Umbilical cord (tissue), 2 donors: ENCODE measurements around the gene TFPT. TPM values are rescaled to one million over a fixed set of nuclear protein-coding genes. Genes with fewer than 3 reads are reported as not detected.

ENCODE experiments used
- DNase-seq: peaks from one replicate; pipeline ENCODE4 v3.0.0-alpha.2; 2015; ENCODE audit warnings: low spot score
- total RNA-seq: library from RNA; depleted of rRNA; stranded (reverse); fragments of >200 nt; gene quantifications from one replicate; pipeline ENCODE4 v1.2.3, GENCODE V29; 2014; ENCODE audit warnings: low replicate concordance; ENCODE audit not compliant: insufficient read depth

The TFPT gene, protein sequence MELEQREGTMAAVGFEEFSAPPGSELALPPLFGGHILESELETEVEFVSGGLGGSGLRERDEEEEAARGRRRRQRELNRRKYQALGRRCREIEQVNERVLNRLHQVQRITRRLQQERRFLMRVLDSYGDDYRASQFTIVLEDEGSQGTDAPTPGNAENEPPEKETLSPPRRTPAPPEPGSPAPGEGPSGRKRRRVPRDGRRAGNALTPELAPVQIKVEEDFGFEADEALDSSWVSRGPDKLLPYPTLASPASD
- total RNA-seq = 18.8 TPM

DNA sequence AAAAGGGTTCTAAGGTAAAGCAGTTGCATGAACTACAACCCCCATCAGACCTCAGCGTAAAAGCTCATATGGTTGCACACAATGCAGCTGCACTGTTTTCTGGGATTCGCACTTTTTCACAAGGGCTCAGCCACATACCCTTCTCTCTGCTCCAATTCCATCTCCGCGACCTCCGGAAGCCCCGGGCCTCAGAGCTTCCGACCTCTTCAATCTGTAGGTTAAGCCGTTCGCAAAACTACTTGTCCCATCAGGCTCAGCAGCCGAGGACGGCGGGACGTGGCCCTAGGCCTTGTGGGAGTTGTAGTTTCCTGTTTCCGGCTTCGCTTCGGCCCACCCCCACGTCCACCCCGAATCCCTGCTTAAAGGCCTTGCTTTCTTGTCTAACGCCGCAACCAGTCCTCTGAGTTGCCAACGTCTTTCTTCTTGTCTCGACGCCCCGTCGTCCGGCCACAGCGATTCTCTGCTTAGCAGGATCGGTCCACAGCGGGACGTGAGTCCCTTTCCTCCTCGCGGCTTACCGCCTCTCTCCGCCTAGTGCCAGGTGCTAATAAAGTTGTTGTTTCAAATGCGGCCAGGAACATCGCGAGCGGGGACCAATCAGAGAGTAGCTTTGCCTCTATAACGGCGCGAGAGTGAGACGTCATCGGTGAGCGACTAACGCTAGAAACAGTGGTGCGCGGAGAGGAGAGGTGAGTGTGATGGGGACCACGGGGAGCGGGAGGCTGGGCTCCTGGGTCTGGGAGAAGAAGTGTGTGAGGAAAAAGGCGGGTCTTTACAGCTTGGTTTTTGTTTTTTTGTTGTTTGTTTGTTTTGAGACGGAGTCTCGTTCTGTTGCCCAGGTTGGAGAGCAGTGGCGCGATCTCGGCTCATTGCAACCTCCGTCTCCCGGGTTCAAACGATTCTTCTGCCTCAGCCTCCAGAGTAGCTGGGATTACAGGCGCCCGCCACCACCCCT lies at the start of gene TFPT, which contains the start of gene PRPF31:
TSS of gene TFPT (minus strand) at position 549 of the 955 bp plus-strand sequence. CDS start at position 161, 388 bp downstream.
TSS of gene PRPF31 (plus strand) at position 646 of the 955 bp plus-strand sequence. CDS start 2,525 bp downstream, outside the sequence.
- peak; percentile 99 for DNase-seq

- no peak for DNase-seq
Observed at GRCh38 chr19:54165222-54165621, 49.8 kb upstream of the TFPT start.

DNA sequence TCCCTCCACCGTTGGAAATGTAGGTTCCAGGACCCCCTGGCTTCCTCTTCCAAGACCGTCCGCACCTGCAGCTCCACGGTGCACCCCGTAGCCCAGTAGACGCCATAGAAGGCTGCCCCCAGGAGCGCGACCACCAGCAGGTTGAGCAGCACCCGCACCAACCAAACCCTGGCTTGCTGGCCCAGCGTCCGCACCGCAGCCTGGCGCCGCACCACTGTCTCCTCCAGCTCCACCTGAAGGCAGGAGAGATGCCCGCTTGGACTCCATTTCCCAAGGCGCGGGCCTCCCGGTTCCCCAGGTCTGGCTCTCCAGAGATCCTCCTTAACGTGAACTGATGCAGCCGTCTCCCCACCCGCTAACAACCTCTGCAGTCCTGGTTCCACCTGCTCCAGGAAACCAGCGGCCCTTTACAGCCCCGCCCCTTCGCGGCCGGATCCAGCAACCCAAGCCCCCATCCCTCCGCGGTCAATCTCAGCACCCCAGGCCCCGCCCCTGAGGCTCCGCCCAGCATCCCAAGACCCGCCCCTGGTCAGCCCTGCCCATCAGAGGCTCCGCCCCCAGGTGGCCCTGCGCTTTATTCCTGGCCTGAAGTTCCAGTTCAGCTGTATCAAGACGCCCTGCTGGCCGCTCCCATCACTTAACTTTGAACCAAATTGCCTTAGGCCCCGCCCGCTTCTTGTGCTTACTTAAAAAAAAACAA lies 49.1 kb upstream of the TFPT start:
- no peak for DNase-seq

GRCh38 chr19:54162884-54163283 lies 47.4 kb upstream of the TFPT start:
- DNase-seq = no peak

GRCh38 chr19:54162241-54162805 lies 46.9 kb upstream of the TFPT start:
- DNase-seq = peak; percentile 58

- no peak for DNase-seq
Observed at GRCh38 chr19:54160854-54161253, 45.4 kb upstream of the TFPT start.

DNA sequence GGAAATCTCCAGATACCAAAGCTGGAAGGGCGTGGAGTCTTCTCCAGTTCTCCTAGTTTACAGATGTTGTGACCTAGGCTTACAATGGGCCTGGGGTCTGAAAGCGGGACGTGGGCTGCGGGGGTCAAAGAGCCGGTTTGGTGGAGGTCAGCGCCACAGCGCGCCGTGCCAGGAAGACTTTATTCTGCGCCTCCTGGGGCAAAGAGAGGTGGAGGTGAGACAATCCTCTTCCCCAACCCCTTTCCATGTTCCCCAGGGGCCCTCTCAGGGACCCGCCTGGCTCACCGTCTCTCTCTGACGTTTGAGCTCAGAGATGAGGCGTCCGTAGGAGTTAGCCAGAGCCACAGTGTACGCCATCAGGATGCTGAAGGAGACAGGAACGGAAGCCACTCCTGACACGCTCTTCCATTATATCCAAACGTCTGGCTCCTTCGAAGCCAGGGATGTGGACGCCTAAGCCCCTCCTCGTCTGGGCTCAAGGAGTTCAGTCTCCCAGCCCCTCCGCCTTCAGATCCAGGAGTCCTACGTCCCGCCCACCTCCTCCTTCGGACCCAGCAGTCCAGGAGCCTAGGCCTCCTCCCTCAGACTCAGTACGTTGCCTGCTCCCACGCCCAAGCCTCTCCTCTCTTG lies 44.8 kb upstream of the TFPT start:
- peak; percentile 51 for DNase-seq

DNA sequence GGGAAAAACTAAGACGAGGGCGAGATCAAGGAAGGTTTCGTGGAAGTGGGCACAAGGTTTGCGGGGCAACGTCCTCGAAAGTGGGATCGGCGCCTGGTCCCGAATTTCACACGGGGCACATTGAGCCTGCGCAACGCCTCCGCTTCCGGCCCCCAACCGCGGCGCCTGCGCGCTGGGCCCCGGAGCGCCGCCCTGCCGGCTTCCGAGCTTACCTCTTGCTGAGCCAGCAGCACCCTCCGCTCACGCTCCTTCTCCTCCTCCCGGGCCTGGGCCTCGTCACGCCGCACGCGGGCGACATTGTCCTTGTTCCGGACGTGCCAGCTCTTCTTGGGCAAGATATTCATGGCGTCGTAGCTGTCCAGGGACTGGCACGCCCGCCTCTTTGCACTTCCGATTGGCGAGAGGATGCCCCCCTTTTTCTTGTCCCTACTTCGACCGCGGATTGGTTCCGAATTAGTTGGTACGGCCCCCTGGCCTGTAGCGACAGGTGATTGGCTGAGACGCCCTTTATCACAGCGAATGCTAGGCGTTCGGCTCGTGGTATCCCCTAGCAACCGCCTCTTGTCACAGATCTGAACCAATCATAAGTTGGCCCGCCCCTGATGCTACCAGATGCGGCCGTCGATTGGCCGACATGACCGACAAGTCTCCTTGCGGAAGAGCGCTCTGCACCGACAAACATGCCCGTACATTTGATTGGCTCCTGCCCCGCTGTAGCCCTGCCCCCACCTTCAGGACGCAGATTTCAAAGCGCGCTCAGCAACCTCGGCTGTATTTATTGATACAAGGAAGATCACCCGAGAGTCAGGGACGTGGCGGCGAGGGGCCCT lies 44.1 kb upstream of the TFPT start, which contains the start of gene LENG1:
TSS of gene LENG1 (minus strand) at position 370 of the 830 bp plus-strand sequence. CDS start at position 344, 26 bp downstream.
- DNase-seq = peak; percentile 100

DNA sequence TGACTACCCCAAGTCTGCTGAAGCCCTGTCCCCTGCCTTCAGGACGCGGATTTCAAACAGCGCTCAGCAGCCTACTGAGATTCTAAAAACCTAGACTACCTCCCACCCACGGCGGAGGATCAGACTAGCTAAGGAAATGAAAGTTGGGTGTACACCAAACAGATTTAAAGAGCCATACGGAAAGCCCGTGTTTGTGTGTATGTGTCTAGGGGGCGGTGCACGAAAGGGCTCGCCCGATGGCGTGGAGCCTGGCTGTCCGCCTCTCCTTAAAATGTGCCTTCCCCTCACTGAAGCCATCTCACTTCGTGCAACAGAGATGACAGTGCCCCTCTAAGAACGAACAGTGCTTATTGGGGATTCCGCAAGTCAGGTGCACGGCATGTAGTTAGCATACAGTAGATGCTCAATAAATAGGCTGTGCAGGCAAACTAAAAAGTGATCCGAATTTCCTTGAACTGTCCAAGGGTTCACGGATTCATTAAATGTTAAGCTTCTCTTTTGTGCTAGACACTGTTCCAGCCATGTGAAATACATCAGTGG lies 43.4 kb upstream of the TFPT start:
- DNase-seq = peak; percentile 18

GRCh38 chr19:54156953-54157352 lies 41.5 kb upstream of the TFPT start:
- DNase-seq = peak; percentile 79

DNA sequence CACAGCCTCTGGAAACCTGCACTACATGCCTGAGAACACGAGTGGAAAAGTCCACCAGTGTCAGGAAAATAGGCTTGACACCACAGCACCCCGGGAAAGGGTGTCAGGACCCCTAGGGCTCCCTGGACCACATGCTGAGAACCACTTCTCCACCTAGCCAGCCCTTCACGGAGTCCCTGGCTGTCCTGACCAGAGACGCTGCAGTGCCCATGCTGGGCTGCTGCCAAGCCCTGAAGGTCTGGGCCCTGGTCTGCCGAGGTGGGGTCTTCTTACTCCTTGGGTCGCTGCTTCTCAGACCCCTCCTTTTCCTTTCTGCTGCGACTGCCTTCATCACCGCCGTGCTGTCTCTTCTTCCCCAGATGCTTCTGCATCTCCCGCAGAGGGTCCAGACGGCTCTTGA lies 41.0 kb upstream of the TFPT start:
- no peak for DNase-seq

GRCh38 chr19:54155694-54156093 lies 40.2 kb upstream of the TFPT start:
- DNase-seq = no peak

DNA sequence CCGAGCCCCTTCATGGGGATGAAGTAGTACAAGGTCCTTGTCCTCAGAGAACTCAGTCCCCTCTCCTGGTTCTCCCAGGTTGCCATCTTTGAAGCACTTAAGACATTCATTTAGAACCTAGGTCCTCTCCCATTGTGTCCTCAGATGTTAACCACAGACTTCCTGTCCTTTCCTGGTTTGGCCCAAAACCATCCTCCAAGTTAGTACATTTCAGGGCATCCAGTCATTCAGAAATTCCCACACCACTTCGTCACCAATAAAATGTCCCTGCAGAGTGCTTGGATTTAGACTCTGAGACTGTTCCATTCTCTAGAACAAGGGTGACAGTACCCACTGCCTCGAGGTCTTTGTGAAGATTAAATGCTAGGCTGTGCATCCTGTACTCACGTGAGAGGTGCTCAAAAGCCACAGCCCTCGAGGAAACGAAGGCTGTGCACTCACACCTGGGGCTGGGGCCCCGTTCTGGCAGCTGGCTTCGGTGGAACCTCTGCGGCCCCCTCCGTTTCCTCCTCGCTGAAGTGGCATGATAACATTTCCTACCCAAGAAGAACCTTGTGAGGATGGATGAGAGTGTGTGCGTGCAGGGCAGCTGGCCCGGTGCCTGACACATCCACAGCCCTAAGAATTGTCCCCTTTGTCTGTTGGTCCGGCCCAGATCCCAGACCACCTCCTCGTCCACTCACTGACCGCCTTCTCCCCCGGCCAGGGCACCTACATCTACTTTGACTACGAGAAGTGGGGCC lies 39.3 kb upstream of the TFPT start:
- DNase-seq = no peak

DNA sequence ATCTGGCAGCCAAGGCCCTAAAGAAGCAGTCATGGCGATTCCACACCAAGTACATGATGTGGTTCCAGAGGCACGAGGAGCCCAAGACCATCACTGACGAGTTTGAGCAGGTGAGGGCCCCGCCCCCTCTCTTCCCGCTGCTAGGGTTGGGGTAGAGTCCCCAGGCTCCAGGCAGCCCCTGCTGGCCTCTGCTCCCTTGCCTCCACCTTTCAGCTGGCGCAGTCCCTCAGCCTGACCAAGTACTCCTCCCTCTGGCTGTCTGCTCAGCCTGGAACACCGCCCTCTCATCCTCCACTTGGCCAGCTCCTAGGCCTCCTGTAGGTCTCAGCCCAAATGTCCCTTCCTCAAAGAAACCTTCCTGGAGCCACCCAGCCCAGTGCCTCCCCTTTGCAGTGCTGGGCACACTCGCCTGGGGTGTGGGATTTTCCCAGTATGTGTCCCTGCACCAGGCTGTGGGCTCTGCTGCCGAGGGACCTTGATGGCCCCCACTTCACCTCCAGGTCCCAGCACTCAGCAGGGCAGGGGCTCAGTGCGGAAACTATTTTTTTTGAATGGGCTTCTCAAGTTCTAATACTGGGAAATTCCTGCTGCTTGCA lies 38.4 kb upstream of the TFPT start:
- DNase-seq = no peak

DNA sequence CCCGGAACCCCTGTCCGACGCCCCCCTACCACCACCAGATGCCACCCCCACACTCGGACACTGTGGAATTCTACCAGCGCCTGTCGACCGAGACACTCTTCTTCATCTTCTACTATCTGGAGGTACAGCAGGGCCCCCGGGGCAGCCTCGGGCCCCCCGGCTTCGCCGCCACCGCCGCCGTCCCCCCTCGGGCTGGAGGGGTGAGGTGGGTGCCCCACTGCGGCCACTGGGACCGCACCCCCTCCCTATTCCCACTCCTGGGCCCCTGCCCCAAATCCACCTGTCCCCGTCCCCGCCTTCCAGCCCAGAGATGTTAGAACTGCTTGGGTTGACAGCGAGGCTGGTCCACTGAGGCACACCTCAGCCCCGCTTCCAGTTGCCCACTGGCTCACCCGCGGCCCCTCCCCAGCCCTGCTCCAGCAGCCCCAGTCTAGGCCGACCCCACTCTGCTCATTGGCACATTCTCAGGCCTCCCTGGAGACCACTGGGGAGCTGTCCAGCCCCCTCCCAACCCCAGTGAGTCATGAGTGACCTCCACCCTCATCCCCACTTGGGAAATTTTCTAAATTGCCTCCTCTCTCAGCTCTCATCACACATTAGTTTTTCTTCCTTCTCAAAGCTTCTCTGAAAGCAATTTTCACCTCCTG lies 37.5 kb upstream of the TFPT start:
- DNase-seq = no peak

- no peak for DNase-seq
Observed at GRCh38 chr19:54152267-54152666, 36.8 kb upstream of the TFPT start.

DNA sequence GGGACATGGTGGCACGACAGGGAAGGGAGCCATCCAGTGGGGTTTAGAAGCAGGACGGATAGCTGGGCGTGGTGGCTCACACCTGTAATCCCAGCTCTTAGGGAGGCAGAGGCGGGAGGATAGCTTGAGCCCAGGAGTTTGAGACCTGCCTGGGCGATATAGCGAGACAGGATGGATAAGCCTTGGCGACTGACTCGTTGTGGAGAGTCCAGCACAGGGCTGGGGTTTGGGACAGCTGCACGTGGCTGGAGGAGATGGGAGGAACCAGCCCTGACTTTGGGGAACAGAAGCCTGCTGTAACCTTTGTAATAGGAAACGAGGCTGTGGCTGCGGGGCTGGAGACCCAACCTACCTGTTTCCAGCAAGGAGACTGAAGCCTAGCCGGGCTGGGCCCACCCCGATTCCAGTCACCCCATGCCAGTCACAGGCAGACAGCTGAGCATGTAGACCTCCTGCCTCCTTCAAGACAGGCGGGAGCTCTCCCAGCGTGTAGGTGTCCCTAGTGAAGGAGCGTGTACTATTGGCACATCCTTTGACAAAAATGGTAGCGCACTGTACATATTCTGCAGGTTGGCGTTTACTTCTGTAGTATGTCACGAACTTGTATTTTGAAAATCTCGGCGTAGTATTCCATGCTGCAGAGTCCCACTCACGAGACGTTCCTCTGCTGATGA lies 36.0 kb upstream of the TFPT start:
- no peak for DNase-seq
